NB4 (cell line): ENCODE data around the gene ST7L.

Source experiments
- DNase-seq: peaks from one replicate; pipeline ENCODE4 v3.0.0; 2010; ENCODE audit warnings: low read depth
- H3K4me3 ChIP-seq: one replicate; pipeline ENCODE4 v1.5.1; 2011; ENCODE audit warnings: mild to moderate bottlenecking, low read depth, low read length, moderate library complexity
- CTCF ChIP-seq: IDR thresholded peaks from one replicate; pipeline ENCODE4 v1.5.1; 2012; ENCODE audit warnings: low read depth, low read length
- MYC ChIP-seq: IDR thresholded peaks from 2 replicates; pipeline ENCODE4 v1.6.1; 2011; ENCODE audit warnings: low read depth, low read length
- POLR2A ChIP-seq: IDR thresholded peaks from 2 replicates; pipeline ENCODE4 v1.6.1; 2011; ENCODE audit warnings: mild to moderate bottlenecking; ENCODE audit not compliant: insufficient read length; ENCODE audit errors: extremely low read depth
- TF ChIP-seq, protein P1 (sequence below): IDR thresholded peaks from 2 replicates; pipeline ENCODE4 v1.6.1; 2011; ENCODE audit warnings: low read depth, low read length

ST7L gene

GRCh38 chr1:112565800-112566199 is 53.1 kb downstream of the ST7L start:
- TF ChIP-seq, protein P1, sequence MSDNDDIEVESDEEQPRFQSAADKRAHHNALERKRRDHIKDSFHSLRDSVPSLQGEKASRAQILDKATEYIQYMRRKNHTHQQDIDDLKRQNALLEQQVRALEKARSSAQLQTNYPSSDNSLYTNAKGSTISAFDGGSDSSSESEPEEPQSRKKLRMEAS = no peak
- no peak for TF ChIP-seq MYC
- no peak for TF ChIP-seq CTCF
- no peak for TF ChIP-seq POLR2A
- DNase-seq = no peak
- H3K4me3 ChIP-seq = no peak overlapping the region

DNA sequence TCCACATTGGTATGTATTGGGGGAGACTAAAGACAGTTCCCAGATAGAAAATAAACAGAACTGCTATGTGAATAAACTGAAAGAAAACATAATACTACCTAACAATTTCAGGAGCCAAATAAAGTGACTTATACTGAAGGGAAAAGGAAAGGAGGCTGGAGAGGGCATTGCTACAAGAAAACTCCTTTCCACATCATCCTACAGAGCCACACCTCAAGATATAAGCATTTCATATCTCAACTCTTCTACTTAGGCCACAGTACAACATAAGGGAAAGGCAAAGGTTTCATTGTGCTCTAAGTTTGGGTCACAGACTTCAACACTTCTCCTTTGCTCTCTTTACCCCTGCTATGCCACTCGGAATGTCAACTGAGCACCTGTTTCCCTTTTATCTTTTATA is 54.9 kb downstream of the ST7L start:
- no peak for DNase-seq
- H3K4me3 ChIP-seq = no peak overlapping the region
- no peak for TF ChIP-seq MYC
- no peak for TF ChIP-seq CTCF
- TF ChIP-seq, protein P1 = no peak
- no peak for TF ChIP-seq POLR2A

GRCh38 chr1:112563341-112563740 is 55.6 kb downstream of the ST7L start:
- TF ChIP-seq, protein P1 = no peak
- TF ChIP-seq MYC (no peak), CTCF (no peak), POLR2A (no peak)
- no peak for DNase-seq
- no peak overlapping the region for H3K4me3 ChIP-seq

- TF ChIP-seq, protein P1 = no peak
- TF ChIP-seq POLR2A (no peak), MYC (no peak), CTCF (no peak)
- no peak overlapping the region for H3K4me3 ChIP-seq
- DNase-seq = no peak
Measured at GRCh38 chr1:112558634-112559033, 60.3 kb downstream of the ST7L start.

DNA sequence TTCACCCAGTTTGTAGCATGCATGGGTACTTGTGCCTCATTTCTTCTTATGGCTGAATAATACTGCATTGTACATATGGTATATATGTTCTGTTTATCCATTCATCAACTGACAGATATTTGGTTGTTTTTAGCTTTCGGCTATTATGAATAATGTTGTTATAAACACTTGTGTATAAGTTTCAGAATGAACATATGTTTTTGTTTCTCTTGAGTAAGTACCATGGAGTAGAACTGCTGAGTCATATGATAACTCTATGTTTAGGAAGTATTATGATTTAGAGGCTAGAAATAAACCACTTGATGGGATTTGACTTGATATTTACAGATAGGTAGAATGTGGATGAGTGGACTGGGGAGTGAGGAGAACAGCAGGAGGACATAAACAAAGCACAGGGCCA is 61.6 kb downstream of the ST7L start:
- H3K4me3 ChIP-seq = no peak overlapping the region
- no peak for DNase-seq
- TF ChIP-seq, protein P1 = no peak
- no peak for TF ChIP-seq POLR2A

- no peak for DNase-seq
- TF ChIP-seq POLR2A (no peak), MYC (no peak), CTCF (no peak)
- TF ChIP-seq, protein P1 = no peak
Measured at GRCh38 chr1:112554411-112554810, 64.5 kb downstream of the ST7L start.

DNA sequence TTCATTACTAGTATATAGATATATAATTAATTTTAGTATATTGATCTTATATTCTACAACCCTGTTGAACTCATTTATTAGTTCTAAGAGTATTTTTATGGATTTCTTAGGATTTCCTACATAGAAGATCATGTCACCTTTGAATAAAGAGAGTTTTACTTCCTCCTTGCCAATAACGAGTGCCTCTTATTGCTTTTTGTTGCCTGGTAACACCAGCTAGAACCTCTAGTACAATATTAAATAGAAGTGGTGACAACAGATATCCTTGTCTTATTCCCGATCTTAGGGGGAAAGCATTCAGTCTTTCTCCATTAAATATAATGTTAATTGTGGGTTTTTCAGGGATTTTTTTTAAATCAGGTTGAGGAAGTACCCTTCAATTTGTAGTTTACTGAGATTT is 69.4 kb downstream of the ST7L start:
- no peak for DNase-seq
- H3K4me3 ChIP-seq = no peak overlapping the region
- TF ChIP-seq POLR2A = no peak
- TF ChIP-seq, protein P1 = no peak
- TF ChIP-seq CTCF = no peak
- no peak for TF ChIP-seq MYC

More at GRCh38 chr1:112554411-112554810, 64.5 kb downstream of the ST7L start:
- no peak overlapping the region for H3K4me3 ChIP-seq
